ACHN (cell line): ENCODE data around the gene MCM3.

Experiments
- DNase-seq: peaks from one replicate; pipeline ENCODE4 v3.0.0-alpha.2; 2015
- in situ Hi-C: cut with HindIII; loops from 2 replicates; pipeline ENCODE4 v1.10.0; 2017; ENCODE audit warnings: low sequenced_read_pairs, low pct_ligation_motif_present, low pct_unique_long_range_greater_than_20kb

MCM3 gene

DNA sequence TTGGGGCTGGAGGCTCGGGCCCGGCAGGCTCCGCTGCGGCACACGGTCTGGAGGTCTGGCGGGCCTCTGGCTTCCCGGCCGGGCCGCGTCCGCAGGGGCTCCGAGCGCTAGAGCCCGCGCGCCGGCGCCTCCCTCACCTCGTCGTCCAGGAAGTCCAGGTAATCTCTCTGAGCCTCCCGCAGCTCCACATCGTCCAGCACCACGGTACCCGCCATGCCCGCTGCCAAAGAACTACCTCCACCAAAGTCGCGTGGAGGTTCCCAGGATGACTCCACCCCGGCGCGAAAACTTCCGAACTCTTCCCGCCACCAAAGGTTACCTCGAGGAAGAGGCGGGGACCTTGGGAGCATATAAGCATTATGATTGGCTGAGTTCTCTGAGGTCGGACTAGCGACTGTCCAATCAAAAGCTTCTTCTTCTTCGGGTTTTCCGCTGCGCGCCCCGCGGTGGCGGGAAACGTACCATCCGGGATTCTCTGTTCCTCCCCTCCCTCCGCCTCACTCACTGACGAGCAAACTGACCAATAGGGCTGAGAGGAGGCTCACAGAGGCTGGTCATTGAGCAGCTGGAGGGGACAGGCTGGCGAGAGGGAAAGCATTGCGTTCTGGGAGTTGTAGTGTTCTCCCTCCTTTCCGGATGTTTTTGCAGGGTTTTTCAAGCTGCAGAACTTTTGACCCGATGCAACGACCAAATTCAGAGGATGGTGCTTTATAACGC, at the start of gene MCM3:
TSS of gene MCM3 (minus strand) at position 283 of the 717 bp plus-strand sequence. CDS start at position 215, 68 bp downstream.
- DNase-seq, result peak; percentile 99
- in situ Hi-C loops, result loop anchor here (25.0 kb wide), 1 partner anchor 103 kb away; no protein-coding TSS in a partner anchor

DNA sequence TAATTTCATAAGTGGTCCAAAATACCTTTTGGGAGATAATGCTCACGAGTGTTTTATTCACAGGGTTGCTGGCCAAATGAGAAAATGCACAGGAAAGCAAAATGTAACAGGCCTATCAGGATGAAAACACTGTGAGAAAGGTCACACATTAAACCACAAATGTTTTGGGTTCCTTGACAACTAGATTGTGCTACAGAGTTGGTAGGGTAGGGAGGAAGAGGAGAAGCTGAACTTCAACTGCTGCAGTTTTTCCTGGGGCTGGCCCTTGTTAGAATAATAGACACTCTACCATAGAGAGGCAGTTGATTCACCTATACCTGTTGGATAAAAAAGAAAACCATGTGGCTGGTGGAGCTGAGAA, 49.3 kb upstream of the MCM3 start:
- DNase-seq, result no peak
- in situ Hi-C loops, result no loop called here

DNA sequence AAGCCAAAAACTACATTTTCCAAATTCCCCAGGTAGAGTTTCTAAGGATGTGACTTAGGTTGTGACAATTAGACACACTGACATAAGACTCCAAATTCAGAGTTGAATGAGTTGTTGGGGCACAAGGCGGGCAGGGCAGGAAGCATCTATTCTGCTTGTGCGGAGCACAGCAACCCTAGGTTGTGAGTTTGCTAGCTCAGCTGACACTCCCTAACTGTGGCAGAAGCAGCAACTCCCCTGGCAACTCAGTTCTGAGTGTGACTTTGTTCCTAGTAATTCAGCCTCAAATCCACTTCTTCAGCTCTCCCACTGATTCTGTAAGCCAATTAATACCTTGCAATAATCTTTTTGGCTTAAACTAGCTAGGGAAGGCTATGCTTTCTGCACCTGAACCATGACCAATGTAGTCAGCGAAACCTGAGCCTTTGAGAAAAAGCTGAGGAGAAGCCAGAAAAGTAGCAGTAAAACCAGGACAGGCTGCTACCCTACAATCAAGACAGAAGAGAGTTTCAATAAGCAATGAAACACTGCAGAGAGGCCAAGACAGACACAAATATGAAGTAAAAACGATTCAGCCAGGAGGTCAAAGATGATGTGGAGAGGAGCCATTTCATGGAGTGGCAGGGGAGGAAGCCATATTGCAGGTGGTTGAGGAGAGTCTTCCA, 47.4 kb upstream of the MCM3 start:
- in situ Hi-C loops, result no loop called here
- no peak for DNase-seq

DNA sequence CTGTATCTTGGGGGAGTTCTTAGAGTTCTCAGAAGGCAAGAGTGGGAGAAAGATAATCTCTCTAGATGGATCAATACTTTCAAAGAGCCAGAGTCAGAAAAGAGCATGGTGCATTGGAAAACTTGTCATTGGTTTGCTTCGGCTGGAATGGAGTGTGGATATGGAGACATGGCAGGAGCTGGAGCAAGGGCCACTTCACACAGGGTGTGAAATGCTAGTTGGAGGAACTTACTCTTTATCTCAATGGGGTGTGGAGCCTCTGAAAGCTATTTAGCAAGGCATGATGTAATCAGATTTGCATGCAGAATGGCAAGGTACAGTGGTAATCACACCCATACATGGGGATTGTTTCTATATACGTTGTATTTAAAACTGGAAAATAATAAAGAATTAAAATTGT, 45.9 kb upstream of the MCM3 start:
- no peak for DNase-seq
- in situ Hi-C loops, result no loop called here

DNA sequence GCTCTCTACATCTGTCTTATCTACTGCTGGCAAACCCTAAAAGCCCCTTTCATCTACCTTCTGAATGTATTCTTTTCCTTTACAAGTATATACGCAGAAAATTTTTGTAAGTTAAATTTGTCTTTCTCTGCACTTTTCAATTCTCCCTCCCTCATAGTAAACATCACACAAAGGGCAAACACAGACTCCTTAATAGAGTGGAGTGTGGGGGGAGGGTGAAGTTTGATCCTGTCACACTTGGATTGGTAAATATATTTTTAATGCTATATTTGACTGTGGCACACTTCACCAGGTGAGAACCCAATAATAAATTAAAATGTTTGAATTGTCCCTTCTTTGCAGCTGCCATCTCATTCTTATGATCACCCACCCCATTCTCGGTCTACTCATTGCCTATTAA, 44.2 kb upstream of the MCM3 start:
- no peak for DNase-seq
- in situ Hi-C loops, result no loop called here

DNA sequence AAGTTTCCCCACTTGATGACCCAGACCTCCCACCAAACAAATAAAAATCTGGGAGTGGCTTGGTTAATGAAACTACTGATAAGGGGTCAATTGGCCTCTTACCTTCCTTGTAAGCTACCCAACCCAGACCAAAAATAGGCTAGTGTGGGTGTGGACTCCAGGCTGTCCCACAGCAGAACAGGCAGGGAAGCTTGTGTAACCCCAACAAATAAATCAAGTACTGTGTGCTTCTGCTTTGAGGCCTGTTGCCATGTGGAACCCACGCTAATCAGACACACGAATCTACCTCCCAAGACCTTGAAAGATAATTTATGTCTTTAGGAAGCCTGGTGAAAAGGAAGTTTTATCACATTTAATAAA, 43.7 kb upstream of the MCM3 start:
- in situ Hi-C loops, result no loop called here
- no peak for DNase-seq

DNA sequence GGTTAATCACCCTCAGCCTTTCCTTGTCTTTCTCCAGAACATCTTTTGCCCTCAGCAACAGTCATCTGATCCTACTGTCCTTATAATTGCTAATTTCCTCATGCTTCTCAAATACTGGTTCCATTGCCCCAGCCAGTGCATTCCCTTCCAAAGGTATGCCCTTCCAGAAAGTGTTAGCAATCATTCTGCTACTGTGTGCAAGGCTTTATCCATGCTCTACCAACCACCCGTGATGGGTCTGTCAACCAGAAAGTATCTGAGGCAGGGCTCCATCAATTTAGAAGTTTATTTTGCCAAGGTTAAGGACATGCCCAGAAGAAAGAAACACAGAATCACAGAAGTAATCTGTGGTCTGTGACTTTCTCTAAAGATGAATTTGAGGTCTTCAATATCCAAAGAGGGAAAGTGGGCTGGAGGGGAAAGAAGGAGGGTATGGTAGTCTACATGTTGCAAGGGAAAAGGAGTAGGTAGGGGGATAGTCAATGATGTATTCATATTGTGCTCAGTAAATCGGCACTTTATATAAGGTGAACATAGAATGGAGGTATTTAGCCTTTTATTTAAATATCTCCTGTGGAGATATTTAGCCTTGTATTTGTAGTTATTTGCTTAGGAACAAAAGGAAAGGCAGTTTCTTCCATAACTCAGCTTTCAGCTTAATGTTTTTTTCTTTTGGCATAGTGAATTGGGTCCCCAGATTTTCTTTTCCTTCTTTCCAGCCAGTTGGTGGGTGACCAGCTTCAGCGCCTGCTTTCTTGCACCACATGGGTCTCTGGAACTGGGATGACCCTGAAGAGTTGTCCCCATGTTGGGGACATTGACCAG, 42.2 kb upstream of the MCM3 start:
- in situ Hi-C loops, result no loop called here
- peak; percentile 15 for DNase-seq

DNA sequence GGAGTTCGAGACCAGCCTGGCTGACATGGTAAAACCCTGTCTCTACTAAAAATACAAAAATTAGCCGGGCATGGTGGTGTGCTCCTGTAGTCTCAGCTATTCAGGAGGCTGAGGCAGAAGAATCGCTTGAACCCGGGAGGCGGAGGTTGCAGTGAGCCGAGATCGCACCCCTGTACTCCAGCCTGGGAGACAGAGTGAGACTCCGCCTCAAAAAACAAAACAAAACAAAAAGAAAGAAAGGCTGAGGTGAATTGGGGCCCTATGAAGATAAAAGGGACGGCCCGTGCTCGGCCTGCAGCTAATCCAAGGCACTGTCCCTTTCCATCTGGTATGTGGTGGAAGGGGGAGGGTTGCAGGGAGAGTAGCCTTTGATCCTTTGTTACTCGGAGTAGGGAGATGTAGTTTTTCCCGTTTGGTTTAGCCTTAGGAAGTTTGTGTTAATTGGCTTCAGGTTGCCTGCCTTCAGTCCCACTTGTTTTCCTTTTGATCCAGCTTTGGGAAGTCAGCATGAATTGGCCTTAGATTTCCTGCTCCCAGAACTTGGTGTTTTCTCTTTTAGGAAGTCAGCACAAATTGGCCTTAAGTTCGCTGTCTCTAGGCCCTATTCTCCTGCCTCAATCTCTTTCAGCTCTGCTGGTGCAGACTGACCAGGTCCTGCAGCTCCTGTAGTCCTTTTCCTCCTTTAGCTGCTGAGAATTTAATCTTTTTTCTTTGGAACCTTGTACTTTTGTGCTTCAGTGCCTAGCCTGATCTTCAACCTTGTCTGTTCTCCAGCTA, 41.3 kb upstream of the MCM3 start:
- no peak for DNase-seq
- in situ Hi-C loops, result no loop called here

DNA sequence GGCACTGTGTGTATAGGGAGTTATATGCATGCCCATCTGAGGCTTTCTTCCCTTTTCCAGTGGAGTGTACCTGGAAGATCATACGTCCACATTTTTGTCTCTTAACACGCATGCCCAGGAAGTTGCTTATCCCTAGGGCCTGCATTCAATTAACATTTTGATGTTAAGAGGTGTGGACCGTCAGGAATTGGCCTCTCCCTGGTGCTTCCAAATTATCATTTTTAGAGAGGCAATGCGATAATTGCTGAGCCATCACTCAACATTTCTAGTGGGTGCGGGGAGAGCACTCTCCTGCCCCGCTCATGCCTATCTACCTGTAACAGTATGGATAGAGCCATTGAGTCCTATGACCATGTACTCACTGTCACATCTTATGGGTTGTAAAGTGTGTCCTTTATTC, 39.6 kb upstream of the MCM3 start:
- DNase-seq, result no peak

DNA sequence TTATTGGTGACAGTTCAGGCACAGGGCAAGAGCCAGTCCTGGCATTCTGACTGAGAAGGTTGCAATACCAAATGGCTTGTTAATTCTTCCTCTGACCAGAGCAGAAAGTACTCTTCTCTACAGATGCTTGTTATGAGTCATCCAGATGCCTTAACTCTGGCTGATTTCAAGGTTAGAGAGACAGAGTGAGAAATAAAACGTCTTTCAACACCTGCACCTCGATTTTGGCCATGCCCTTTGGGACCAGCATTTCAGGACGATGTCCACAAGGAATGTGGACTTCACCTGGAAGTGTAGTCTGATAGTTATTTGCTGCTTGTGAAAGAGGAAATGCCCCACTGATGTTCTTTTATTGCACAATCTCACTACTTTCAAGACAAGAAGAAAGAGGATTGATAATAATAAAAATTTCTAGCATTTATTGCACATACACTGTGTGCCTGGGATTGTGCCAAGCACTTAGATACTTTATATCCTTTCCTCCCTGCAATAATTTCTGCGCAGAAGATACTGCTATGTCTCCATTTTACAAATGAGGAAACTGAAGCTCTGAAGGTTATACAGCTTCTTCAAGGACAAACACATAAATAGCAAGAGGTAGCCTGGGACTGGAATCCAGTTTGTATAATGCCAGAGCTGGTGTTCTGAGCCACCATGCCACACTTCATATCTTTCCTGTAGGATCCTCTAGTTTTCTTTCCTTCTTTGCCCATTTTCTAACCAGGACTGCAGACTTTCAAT, 33.5 kb upstream of the MCM3 start:
- DNase-seq, result peak; percentile 8
- in situ Hi-C loops, result no loop called here

More for the DNA sequence above, 39.6 kb upstream of the MCM3 start:
- in situ Hi-C loops, result no loop called here

DNA sequence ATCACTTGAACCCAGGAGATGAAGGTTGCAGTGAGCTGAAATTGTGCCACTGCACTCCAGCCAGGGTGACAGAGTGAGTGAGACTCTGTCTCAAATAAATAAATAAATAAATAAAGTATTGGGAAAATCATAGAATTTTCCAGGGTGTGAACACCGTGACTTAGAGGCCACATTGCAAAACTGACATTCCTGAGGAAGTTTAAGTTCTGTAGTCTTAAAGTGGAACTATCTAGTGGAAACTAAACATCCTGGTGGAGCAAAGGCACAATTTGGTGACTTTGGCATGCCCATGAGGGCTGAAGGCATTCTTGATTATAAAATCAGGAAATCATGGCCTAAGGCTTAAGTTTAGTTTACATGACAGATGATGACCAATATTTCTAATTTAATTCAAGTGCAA, 32.7 kb upstream of the MCM3 start:
- no peak for DNase-seq
- in situ Hi-C loops, result no loop called here

DNA sequence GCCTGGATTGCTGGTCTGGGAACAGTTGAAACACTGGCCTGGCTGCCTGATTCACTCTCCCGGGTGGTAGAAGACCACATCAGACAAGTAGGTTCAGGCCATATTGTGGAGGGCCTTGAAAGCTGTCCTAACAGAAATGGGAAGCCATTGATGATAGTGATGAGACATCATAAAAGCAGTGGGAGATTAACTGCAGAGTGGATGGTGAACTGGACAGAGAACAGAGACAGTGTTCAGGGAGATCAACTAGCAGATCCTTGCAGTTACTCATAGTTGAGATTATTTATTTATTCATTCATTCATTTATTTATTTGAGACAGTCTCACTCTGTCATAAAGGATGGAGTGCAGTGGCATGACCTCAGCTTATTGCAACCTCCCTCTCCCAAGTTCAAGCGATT, 30.2 kb upstream of the MCM3 start:
- in situ Hi-C loops, result no loop called here
- no peak for DNase-seq

DNA sequence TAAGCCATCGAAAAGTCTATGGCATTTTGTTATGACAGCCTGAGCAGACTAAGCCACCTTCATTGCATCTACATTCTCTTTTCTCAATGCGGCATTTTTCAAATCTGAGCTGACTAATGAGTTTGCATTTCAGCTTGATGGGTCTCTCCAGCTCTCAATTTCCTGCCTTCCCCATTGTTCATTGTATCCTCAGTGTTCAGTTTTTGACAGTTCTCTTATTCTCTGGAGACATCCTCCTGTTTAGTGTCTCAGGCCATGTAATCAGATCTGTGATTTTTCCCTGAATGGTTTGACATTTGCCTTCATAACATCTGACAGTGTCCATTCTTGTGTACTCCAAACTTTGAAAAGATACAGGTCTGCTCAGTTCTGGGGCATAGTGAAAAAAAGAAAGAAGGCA, 27.9 kb upstream of the MCM3 start:
- no peak for DNase-seq
- in situ Hi-C loops, result no loop called here

DNA sequence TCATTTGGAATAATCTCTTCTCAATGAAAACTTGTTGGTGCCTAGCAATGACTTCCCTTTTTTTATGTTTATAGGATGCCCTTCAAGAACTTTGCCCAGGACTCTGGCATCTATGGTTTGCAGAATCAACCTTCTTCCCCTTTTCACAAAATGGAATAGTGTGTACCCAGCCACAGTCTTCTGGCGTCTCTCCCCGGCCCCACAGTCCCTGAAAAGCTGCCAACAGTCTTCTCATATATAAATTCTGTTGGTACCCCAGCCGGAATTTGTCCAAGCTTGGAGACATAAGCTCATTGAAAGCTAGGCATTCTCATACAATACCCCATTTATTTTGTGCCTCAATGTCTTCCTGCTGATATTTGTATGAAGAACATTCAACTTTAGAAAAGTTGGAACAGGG, 26.4 kb upstream of the MCM3 start:
- no peak for DNase-seq
- in situ Hi-C loops, result no loop called here

DNA sequence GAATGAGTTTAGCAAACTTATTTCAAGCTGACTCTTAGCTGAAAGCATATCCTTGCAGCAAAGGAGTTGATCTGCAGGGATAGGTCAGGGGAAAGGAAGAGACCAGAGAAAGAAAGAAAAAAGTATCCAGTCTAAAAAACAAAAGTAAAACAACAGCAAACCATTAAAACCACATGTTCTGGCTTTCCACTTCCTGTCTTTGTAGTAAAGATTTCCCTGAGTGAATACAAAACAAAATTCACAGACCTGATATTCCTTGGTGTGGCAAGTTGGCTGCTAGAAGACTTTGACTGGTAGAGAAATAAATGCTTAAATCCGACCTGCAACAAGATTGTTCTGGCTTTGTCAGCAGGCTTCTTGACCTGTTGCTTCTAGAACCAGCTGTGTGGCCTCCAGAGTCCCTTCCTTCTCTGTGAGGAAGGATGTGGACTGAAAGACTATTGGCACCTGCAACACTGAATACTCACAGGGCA, 23.4 kb upstream of the MCM3 start:
- in situ Hi-C loops, result no loop called here
- no peak for DNase-seq

DNA sequence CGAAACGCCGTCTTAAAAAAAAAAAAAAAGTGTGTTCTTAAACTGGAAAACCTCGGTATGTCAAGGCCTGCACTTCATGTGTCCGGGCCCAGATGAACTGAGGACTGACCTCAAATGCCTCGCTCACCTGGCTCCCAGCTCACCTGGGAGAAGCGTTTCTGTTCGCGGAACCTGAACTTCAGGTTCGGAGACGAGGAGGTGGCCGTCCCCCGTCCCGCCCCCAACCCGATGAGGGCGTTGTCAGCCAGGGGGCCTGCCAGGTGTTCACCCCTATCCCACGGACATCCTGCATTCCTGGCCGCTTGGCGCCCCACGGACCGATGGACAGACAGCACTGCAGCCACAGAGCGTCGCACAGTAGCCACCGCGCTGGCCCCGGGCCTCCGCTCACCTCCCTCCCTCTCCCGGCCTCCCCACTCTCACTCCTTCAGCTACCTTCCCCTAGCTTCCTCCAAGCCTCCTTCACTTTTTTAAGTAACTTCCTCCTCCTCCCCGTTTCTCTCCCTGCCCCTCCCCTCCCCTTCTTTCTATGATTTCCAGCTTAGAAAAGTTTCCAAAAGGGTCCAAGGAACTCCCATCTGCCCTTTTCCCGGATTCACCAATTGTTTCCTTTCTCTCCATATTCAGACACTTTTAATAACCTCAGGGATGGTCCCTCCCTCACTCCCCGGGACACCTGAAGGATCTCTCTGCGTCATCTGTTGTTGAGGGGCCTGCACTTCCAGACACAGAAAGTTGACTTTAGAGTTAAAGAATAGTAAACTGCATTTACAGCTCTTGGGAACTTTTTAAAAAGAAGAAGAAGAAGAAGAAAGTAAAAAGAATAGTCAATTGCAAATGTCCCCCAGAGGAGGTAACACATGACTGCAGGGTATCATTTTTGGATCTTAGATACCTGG, 22.7 kb upstream of the MCM3 start:
- in situ Hi-C loops, result no loop called here
- no peak for DNase-seq
